Adrenal gland (tissue), 12 donors: ENCODE measurements around the gene KCTD5. TPM values are rescaled to one million over a fixed set of nuclear protein-coding genes. Genes with fewer than 3 reads are reported as not detected.
A peak's percentile ranks its signal among the peaks of the same experiment; 100 is the strongest.

Experiments used
- DNase-seq, 7 donors: peaks; one replicate each; pipeline ENCODE4 v3.0.0-alpha.2; 2019 to 2020
- H3K27ac ChIP-seq, 5 donors: fragments of 200-600 bp; sonication (generic) in 4 of 5; 1 replicate in 3 of 5; 2 replicates in 2 of 5; pipeline versions ENCODE4 v1.5.1 to v1.8.0; 2016 to 2020; ENCODE audit warnings: mild to moderate bottlenecking in 1 of 5
- H3K27me3 ChIP-seq: fragments of 200-600 bp; 2 replicates; pipeline ENCODE4 v1.8.0; 2021
- H3K36me3 ChIP-seq, 2 donors: fragments of 200-600 bp; replicated peaks in 1 of 2; 1 replicate in 1 of 2; 2 replicates in 1 of 2; pipeline versions ENCODE4 v1.5.1 to v1.8.0; 2018 to 2022
- H3K4me1 ChIP-seq, 2 donors: fragments of 200-600 bp; replicated peaks in 1 of 2; 1 replicate in 1 of 2; 2 replicates in 1 of 2; pipeline versions ENCODE4 v1.5.1 to v1.8.0; 2018 to 2021
- H3K4me3 ChIP-seq, 4 donors: fragments of 200-600 bp; sonication (generic) in 3 of 4; one replicate each; pipeline ENCODE4 v1.5.1; 2016 to 2018
- H3K9me3 ChIP-seq, 3 donors: fragments of 200-600 bp; sonication (generic) in 1 of 3; replicated peaks in 1 of 3; 1 replicate in 2 of 3; 2 replicates in 1 of 3; pipeline versions ENCODE4 v1.5.1 to v1.8.0; 2016 to 2021
- CTCF ChIP-seq, 6 experiments: fragments of 450-650 bp in 4 of 6; fragments of 200-600 bp in 2 of 6; sonication (generic) in 1 of 6; IDR thresholded peaks; 1 replicate in 5 of 6; 2 replicates in 1 of 6; pipeline versions ENCODE4 v1.5.1 to v1.8.0; 2016 to 2021; ENCODE audit warnings: antibody characterized with exemption in 6 of 6, mild to moderate bottlenecking in 2 of 6, moderate library complexity in 1 of 6
- POLR2A ChIP-seq, 2 donors: fragments of 450-650 bp; IDR thresholded peaks; one replicate each; pipeline ENCODE4 v1.6.1; 2017; ENCODE audit warnings: antibody characterized with exemption in 2 of 2, mild to moderate bottlenecking in 2 of 2, moderate library complexity in 1 of 2
- WGBS, 4 donors: extraction: QIAGEN DNeasy Blood & Tissue Kit in 2 of 4; methylation state at CpG; one replicate each; pipeline versions ENCODE4 v1.1.5 to v1.1.7; 2013 to 2017; 5-methylcytosine and 5-hydroxymethylcytosine counted together
- intact Hi-C, 2 donors: fragments of 100-400 bp; cut with DNase I; formaldehyde crosslinking; loops; one replicate each; pipeline versions ENCODE4 v1.14.1 to v1.15.0; 2022 to 2023
- polyA plus RNA-seq, 3 donors: library from polyadenylated mRNA; stranded (reverse); fragments of 200-250 nt in 2 of 3; fragments of 350-450 nt in 1 of 3; fragmentation: Illumina TruSeq in 1 of 3; extraction: RNeasy Lipid Tissue Mini Kit (QIAGEN cat#74804) in 1 of 3; gene quantifications; one replicate each; pipeline ENCODE4 v1.2.3, GENCODE V29; 2013 to 2014
- total RNA-seq, 9 donors: library from RNA; depleted of rRNA in 4 of 9; stranded (reverse); fragments of >200 nt in 4 of 9; fragments of 120-200 nt in 1 of 9; fragmentation: NEBNext Ultra II Directional in 1 of 9; extraction: Animal tissue kit (Norgen Biotek cat#: 25700) in 1 of 9; gene quantifications; one replicate each; pipeline versions ENCODE4 v1.1.0 to v1.2.4, GENCODE V29; 2013 to 2023
- donor health status: healthy with polysubstance abuse.
- donor health status: Bipolar disorder and iron deficiency.
- donor health status: DM: yes; HTN: yes; CAD: no.
- donor health status: DM: no; HTN: no; CAD: no.
- donor health status: DM: no; HTN: no; CAD: no.
- donor health status: DM: yes; HTN: yes; CAD: no.

The KCTD5 gene
- total and polyA plus RNA-seq, 12 donors: 11.0 to 81.5 (median 18.7) TPM

DNA sequence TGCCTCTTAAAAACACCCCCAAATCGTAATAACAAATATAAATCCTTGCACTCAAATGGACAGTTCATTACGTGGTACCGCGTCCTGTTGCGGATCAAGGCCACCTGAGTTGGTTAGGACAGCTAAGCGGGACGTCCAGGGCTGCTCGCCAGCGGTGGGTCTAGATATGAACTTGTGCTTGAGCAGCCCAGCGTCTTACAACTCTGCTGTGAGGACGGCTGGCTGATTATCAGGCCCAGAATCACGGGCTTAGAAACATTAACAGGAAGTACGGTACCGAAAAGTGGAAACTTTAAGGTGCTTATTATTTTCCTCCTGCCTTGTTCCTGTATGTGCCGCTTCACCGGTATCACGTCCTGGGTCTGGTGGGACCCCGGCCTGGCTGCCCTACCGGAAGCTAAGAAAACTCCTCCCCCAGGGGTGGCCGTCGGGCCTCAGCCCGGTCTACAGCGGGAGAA lies 69.3 kb downstream of the KCTD5 start:
- H3K9me3 ChIP-seq: no peaks in the 10 kb centered on the region
- H3K36me3 ChIP-seq: no peaks in the 10 kb centered on the region
- H3K27ac ChIP-seq: peak overlapping the region; percentile 94 to 99 (median 99)
- H3K27me3 ChIP-seq: no peaks in the 10 kb centered on the region
- TF ChIP-seq CTCF (IDR thresholded peaks at IDR 0.05) (no peak), POLR2A (IDR thresholded peaks at IDR 0.05) (no peak)
- WGBS, 4 donors: 53 to 72% (median 54%) methylated on average over 14 to 23 of the region's 23 CpGs
- DNase-seq: peak in 2 of 7 donors; percentile 48 to 75
- intact Hi-C loops: no loop called here
- peak overlapping the region in 2 of 4 donors; percentile 80 to 86 for H3K4me3 ChIP-seq
- peaks cover 29 to 33% of the 10 kb centered on the region in 2 donors for H3K4me1 ChIP-seq

- TF ChIP-seq CTCF (IDR thresholded peaks at IDR 0.05) (peak in 1 of 6 experiments; percentile 23), POLR2A (IDR thresholded peaks at IDR 0.05) (peak; percentile 98 to 99)
- H3K4me3 ChIP-seq: peak within 1 kb of the TSS; percentile 65 to 86 (median 76)
- intact Hi-C loops: no loop called here
- DNase-seq: peak; percentile 94 to 98 (median 95)
- H3K27ac ChIP-seq: peak within 1 kb of the TSS; percentile 94 to 99 (median 99)
- H3K36me3 ChIP-seq: peaks cover 0 to 4% of the 10 kb centered on the region in 2 donors
- no peaks in the 10 kb centered on the region for H3K9me3 ChIP-seq
- H3K27me3 ChIP-seq: no peaks in the 10 kb centered on the region
- peaks cover 30 to 38% of the 10 kb centered on the region in 2 donors for H3K4me1 ChIP-seq
- 0 to 2% (median 1%) methylated on average over 1 to 94 of the region's 99 CpGs for WGBS, 4 donors
These were observed 69.9 kb downstream of the KCTD5 start, which contains the start of gene SRRM2 for GRCh38 chr16:2752035-2752849. SRRM2 (plus strand) TSS chr16:2752638; CDS start chr16:2756365, 3,727 bp downstream.

- H3K27me3 ChIP-seq: no peaks in the 10 kb centered on the region
- 0% methylated on average over 20 to 72 of the region's 82 CpGs for WGBS, 4 donors
- H3K27ac ChIP-seq: peak overlapping the region; percentile 94 to 99 (median 99)
- peaks cover 0 to 13% of the 10 kb centered on the region in 2 donors for H3K36me3 ChIP-seq
- intact Hi-C loops: no loop called here
- H3K9me3 ChIP-seq: no peaks in the 10 kb centered on the region
- H3K4me1 ChIP-seq: peaks cover 30 to 38% of the 10 kb centered on the region in 2 donors
- DNase-seq: peak; percentile 83 to 91 (median 87)
- TF ChIP-seq POLR2A (IDR thresholded peaks at IDR 0.05): no peak
- peak overlapping the region; percentile 65 to 86 (median 76) for H3K4me3 ChIP-seq
These were observed 70.8 kb downstream of the KCTD5 start for GRCh38 chr16:2752850-2753732.

DNA sequence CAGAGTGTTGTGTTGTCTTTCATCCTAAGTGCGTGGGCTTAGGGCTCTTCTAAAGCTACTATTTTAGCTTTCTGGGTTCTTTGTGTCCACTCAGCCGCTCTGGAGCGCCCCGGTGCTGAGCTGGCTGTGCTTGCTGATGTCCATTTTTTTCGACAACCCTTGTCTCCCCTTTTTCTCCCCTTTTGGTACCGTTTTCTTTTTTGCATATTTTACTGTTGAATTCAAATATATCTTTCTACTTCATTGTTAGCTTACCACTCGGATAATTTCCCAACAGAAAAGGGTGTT lies 71.4 kb downstream of the KCTD5 start:
- 0 to 2% (median 1%) methylated on average over 7 of the region's 7 CpGs for WGBS, 4 donors

More for the DNA sequence above, 71.4 kb downstream of the KCTD5 start:
- H3K27ac ChIP-seq: peak overlapping the region; percentile 94 to 99 (median 99)
- intact Hi-C loops: no loop called here
- peaks cover 30 to 38% of the 10 kb centered on the region in 2 donors for H3K4me1 ChIP-seq
- peak overlapping the region; percentile 65 to 86 (median 76) for H3K4me3 ChIP-seq
- DNase-seq: no peak
- H3K9me3 ChIP-seq: no peaks in the 10 kb centered on the region
- TF ChIP-seq CTCF (IDR thresholded peaks at IDR 0.05) (no peak), POLR2A (IDR thresholded peaks at IDR 0.05) (no peak)
- peaks cover 0 to 19% of the 10 kb centered on the region in 2 donors for H3K36me3 ChIP-seq
- H3K27me3 ChIP-seq: no peaks in the 10 kb centered on the region
